HepG2 (cell line): ENCODE data around the gene SPAG7. TPM values are rescaled to one million over a fixed set of nuclear protein-coding genes. Genes with fewer than 3 reads are reported as not detected.

Source experiments
- GABPB1 ChIP-seq: IDR thresholded peaks from 2 replicates; pipeline ENCODE4 v1.6.1; 2016; ENCODE audit warnings: mild to moderate bottlenecking, missing genetic modification reagents, moderate library complexity, missing compliant biosample characterization
- KMT2A ChIP-seq: sonication (generic); formaldehyde crosslinking; IDR thresholded peaks from 2 replicates; pipeline ENCODE4 v1.4.0; 2020; ENCODE audit warnings: missing genetic modification reagents
- MLLT10 ChIP-seq: sonication (generic); formaldehyde crosslinking; IDR thresholded peaks from 2 replicates; pipeline ENCODE4 v1.4.0; 2020; ENCODE audit warnings: missing genetic modification reagents
- NCOA1 ChIP-seq: sonication (generic); formaldehyde crosslinking; IDR thresholded peaks from 2 replicates; pipeline ENCODE4 v1.9.0; 2021; ENCODE audit warnings: missing genetic modification reagents
- PLSCR1 ChIP-seq: sonication (generic); formaldehyde crosslinking; IDR thresholded peaks from 2 replicates; pipeline ENCODE4 v1.5.0; 2020; ENCODE audit warnings: missing genetic modification reagents, mild to moderate bottlenecking, borderline replicate concordance
- SAFB2 ChIP-seq: sonication (generic); formaldehyde crosslinking; IDR thresholded peaks from 2 replicates; pipeline ENCODE4 v1.5.1; 2020; ENCODE audit warnings: missing genetic modification reagents, low read depth, mild to moderate bottlenecking, borderline replicate concordance
- SMARCC2 ChIP-seq: fragments of 450-650 bp; IDR thresholded peaks from 2 replicates; pipeline ENCODE4 v1.6.1; 2017; ENCODE audit warnings: antibody characterized with exemption, mild to moderate bottlenecking
- ZNF160 ChIP-seq: sonication (generic); formaldehyde crosslinking; IDR thresholded peaks from 2 replicates; pipeline ENCODE4 v1.8.0; 2022; ENCODE audit warnings: mild to moderate bottlenecking, inconsistent platforms, missing genetic modification reagents
- ZNF274 ChIP-seq: sonication (generic); formaldehyde crosslinking; IDR thresholded peaks from 2 replicates; pipeline ENCODE4 v1.5.1; 2020; ENCODE audit warnings: mild to moderate bottlenecking, missing genetic modification reagents
- ZNF280D ChIP-seq: sonication (generic); formaldehyde crosslinking; IDR thresholded peaks from 2 replicates; pipeline ENCODE4 v1.5.1; 2020; ENCODE audit warnings: mild to moderate bottlenecking, missing genetic modification reagents
- ZNF326 ChIP-seq: sonication (generic); formaldehyde crosslinking; IDR thresholded peaks from 2 replicates; pipeline ENCODE4 v1.4.0; 2020; ENCODE audit warnings: missing genetic modification reagents, borderline replicate concordance
- ZNF383 ChIP-seq: sonication (generic); formaldehyde crosslinking; IDR thresholded peaks from 2 replicates; pipeline ENCODE4 v1.4.0; 2020; ENCODE audit warnings: missing genetic modification reagents, mild to moderate bottlenecking, borderline replicate concordance
- ZNF512 ChIP-seq: sonication (generic); formaldehyde crosslinking; IDR thresholded peaks from 2 replicates; pipeline ENCODE4 v1.4.0; 2020; ENCODE audit warnings: mild to moderate bottlenecking, missing genetic modification reagents
- ZNF512B ChIP-seq: sonication (generic); formaldehyde crosslinking; IDR thresholded peaks from 2 replicates; pipeline ENCODE4 v1.5.1; 2020; ENCODE audit warnings: missing genetic modification reagents, mild to moderate bottlenecking, borderline replicate concordance
- ZNF614 ChIP-seq: IDR thresholded peaks from 2 replicates; pipeline ENCODE4 v1.6.1; 2018; ENCODE audit warnings: missing biosample characterization, missing genetic modification reagents, inconsistent platforms, borderline replicate concordance
- ZNF772 ChIP-seq: sonication (generic); formaldehyde crosslinking; IDR thresholded peaks from 2 replicates; pipeline ENCODE4 v1.5.0; 2020; ENCODE audit warnings: mild to moderate bottlenecking, missing genetic modification reagents
- polyA plus RNA-seq, 8 experiments: library from polyadenylated mRNA; depleted of rRNA in 3 of 8; stranded (reverse) in 7 of 8; unstranded in 1 of 8; fragments of >200 nt; fragmentation: Illumina TruSeq in 4 of 8; extraction: Trizol in 4 of 8; gene quantifications; 2 replicates each; pipeline versions ENCODE4 v1.2.1 to v1.2.3, GENCODE V29; 2011 to 2016; ENCODE audit warnings: low read depth in 4 of 8, missing spikeins in 1 of 8, mixed read lengths in 1 of 8; ENCODE audit not compliant: insufficient read depth in 1 of 8
- total RNA-seq, 5 experiments: library from RNA; depleted of rRNA; stranded (reverse); fragments of >200 nt; fragmentation: Illumina TruSeq; extraction: Trizol; gene quantifications; 2 replicates each; pipeline ENCODE4 v1.2.3, GENCODE V29; 2016; ENCODE audit warnings: low read depth in 1 of 5

SPAG7 gene
- total and polyA plus RNA-seq, 2 of the 13 experiments (the other 11 are each of a cell fraction or from before 2014, with no cell fraction given) = 51.0 to 59.0 TPM

- TF ChIP-seq ZNF772 = peak; percentile 25; the same call in 1 of the 2 replicates
- no peak for TF ChIP-seq ZNF383 (CRISPR knock-in tag)
- 0 out of 2 replicates have a peak, but pooled peaks have one; percentile 16 for TF ChIP-seq KMT2A (CRISPR knock-in tag)
- peak; percentile 83 for TF ChIP-seq ZNF274 (CRISPR knock-in tag)
- TF ChIP-seq SMARCC2 = no peak
- TF ChIP-seq SAFB2 (CRISPR knock-in tag) = peak; percentile 67; the same call in 1 of the 2 replicates
- TF ChIP-seq ZNF280D (CRISPR knock-in tag) = no peak
- no peak for TF ChIP-seq ZNF326 (CRISPR knock-in tag)
- TF ChIP-seq MLLT10 (CRISPR knock-in tag) = no peak
- no peak for TF ChIP-seq ZNF614 (CRISPR knock-in tag)
- TF ChIP-seq GABPB1 (CRISPR knock-in tag) = peak; percentile 64; the same call in 1 of the 2 replicates
- no peak for TF ChIP-seq ZNF512
- TF ChIP-seq ZNF160 (CRISPR knock-in tag) = no peak
- no peak for TF ChIP-seq ZNF512B (CRISPR knock-in tag)
- no peak for TF ChIP-seq PLSCR1 (CRISPR knock-in tag)
- TF ChIP-seq NCOA1 (CRISPR knock-in tag) = no peak
Observed at GRCh38 chr17:4997302-4998026, 29.8 kb upstream of the SPAG7 start, which contains the start of the genes INCA1 and KIF1C (continued).
